ENCODE results near the gene TMEM161A. TPM values are rescaled to one million over a fixed set of nuclear protein-coding genes. Genes with fewer than 3 reads are reported as not detected.

Gene TMEM161A
- total and polyA plus RNA-seq, 9 donors, result 3.2 to 33.9 (median 23.9) TPM

GRCh38 chr19:19098703-19099632, 39.3 kb downstream of the TMEM161A start:
- no peak overlapping the region for H3K4me3 ChIP-seq
- H3K4me1 ChIP-seq (ENCODE audit: insufficient read depth), result peaks cover 4% of the 10 kb centered on the region
- H3K27me3 ChIP-seq, result no peaks in the 10 kb centered on the region
- H3K36me3 ChIP-seq, result no peaks in the 10 kb centered on the region
- WGBS, 3 donors, result 74 to 81% (median 78%) methylated on average over 18 of the region's 18 CpGs
- no peak overlapping the region for H3K27ac ChIP-seq
- TF ChIP-seq POLR2A (IDR thresholded peaks at IDR 0.05), result no peak
- TF ChIP-seq, protein P1, sequence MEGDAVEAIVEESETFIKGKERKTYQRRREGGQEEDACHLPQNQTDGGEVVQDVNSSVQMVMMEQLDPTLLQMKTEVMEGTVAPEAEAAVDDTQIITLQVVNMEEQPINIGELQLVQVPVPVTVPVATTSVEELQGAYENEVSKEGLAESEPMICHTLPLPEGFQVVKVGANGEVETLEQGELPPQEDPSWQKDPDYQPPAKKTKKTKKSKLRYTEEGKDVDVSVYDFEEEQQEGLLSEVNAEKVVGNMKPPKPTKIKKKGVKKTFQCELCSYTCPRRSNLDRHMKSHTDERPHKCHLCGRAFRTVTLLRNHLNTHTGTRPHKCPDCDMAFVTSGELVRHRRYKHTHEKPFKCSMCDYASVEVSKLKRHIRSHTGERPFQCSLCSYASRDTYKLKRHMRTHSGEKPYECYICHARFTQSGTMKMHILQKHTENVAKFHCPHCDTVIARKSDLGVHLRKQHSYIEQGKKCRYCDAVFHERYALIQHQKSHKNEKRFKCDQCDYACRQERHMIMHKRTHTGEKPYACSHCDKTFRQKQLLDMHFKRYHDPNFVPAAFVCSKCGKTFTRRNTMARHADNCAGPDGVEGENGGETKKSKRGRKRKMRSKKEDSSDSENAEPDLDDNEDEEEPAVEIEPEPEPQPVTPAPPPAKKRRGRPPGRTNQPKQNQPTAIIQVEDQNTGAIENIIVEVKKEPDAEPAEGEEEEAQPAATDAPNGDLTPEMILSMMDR (IDR thresholded peaks at IDR 0.05), result no peak
- no peak for TF ChIP-seq EP300 (IDR thresholded peaks at IDR 0.05)
- intact Hi-C loops (cut with DNase I), result no loop called here
- no peak for DNase-seq
- H3K9me3 ChIP-seq, result no peaks in the 10 kb centered on the region

DNA sequence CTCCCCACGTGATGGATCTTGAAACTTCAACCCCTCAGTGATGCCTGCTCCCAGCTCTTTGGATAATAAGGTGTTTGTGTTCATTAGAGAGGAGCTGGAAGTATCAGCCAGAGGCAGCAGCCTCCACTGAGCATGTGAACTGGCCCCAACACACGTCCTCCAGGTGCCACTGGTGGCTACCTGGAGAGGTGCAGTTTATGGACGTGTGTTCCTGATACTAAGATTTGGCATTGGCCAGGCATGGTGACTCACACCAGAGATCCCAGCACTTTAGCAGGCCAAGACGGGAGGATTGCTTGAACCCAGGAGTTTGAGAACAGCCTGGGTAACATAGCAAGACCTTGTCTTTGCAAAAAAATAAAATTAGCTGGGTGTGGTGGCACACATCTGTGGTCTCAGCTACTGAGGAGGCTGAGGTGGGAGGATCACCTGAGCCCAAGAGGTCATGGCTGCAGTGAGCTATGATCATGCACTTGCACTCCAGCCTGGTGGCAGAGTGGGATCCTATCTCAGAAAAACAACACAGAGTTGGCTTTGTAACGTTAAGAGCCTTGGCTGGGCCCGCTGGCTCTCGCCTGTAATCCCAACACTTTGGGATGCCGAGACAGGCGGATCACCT, 40.1 kb downstream of the TMEM161A start:
- WGBS, 3 donors, result 82 to 86% (median 85%) methylated on average over 9 of the region's 9 CpGs
- Histone ChIP-seq H3K27me3 (no peaks in the 10 kb centered on the region), H3K4me3 (no peak overlapping the region), H3K9me3 (no peaks in the 10 kb centered on the region), H3K4me1 (ENCODE audit: insufficient read depth) (peaks cover 4% of the 10 kb centered on the region), H3K27ac (no peak overlapping the region), H3K36me3 (no peaks in the 10 kb centered on the region)
- no peak for DNase-seq
- TF ChIP-seq, protein P1 (IDR thresholded peaks at IDR 0.05), result no peak
- no peak for TF ChIP-seq POLR2A (IDR thresholded peaks at IDR 0.05)
- no peak for TF ChIP-seq EP300 (IDR thresholded peaks at IDR 0.05)
- intact Hi-C loops (cut with DNase I), result no loop called here

DNA sequence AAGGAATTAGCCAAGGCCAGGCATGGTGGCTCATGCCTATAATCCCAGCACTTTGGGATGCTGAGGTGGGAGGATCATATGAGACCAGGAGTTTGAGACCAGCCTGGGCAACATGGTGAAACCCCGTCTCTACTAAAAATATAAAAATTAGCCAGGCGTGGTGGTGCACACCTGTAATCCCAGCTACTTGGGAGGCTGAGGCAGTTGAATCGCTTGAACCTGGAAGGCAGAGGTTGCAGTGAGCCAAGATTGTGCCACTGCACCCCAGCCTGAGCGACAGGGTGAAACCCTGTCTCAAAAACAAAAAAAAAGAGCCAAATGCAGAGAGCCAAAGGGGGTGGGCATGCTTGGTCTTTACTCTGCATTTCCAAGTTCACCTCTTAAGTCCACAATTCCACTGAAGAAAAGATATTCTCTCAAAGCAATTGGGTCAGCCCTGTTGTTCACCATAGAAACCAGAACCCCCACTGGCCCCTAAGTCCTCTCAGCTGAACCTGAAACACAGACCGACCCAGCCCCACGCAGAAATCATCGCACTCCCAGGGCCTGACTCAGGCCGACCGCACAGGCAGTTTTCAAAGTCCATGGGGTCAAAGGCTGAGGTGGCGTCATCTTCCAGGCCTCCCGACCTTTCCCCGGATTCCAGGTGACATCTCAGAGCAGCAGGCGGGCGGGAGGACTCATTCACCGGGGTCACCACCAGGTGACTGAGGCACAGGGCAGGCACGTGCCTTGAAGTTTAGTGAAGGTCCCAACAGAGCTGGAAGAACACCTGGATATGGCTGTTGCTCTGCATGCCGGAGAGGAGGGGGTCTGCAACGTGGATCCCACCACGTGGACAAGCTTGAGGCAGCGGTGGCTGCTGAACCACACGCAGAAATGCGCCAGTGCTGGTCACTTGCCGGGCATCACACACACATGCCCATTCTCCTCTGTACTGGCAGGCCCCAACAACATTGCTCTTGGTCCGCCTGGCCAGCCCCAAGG, 41.3 kb downstream of the TMEM161A start:
- no peaks in the 10 kb centered on the region for H3K27me3 ChIP-seq

More for the DNA sequence above, 41.3 kb downstream of the TMEM161A start:
- no peaks in the 10 kb centered on the region for H3K36me3 ChIP-seq
- H3K9me3 ChIP-seq, result no peaks in the 10 kb centered on the region
- 90 to 95% (median 91%) methylated on average over 24 of the region's 24 CpGs for WGBS, 3 donors
- TF ChIP-seq, protein P1 (IDR thresholded peaks at IDR 0.05), result no peak
- TF ChIP-seq EP300 (IDR thresholded peaks at IDR 0.05) (no peak), POLR2A (IDR thresholded peaks at IDR 0.05) (no peak)
- intact Hi-C loops (cut with DNase I), result no loop called here
- H3K27ac ChIP-seq, result no peak overlapping the region
- H3K4me1 ChIP-seq (ENCODE audit: insufficient read depth), result peaks cover 4% of the 10 kb centered on the region
- H3K4me3 ChIP-seq, result no peak overlapping the region
- no peak for DNase-seq

Data from ovary (tissue), 9 donors.